ENCODE data around the gene NOBOX.
"Not testable (repeated sequence)": the region's sequence is repeated elsewhere in the genome, so short reads cannot be mapped to it uniquely, and the experiment has no call there.

The NOBOX gene

GRCh38 chr7:144403649-144404061 lies at the start of gene NOBOX:
NOBOX (minus strand) TSS chr7:144403693.
- no peak for DNase-seq

- DNase-seq, result no peak
Measured at GRCh38 chr7:144452064-144452463, 48.6 kb upstream of the NOBOX start.

GRCh38 chr7:144445590-144445989 lies 42.1 kb upstream of the NOBOX start:
- DNase-seq, result no peak

- no peak for DNase-seq
Measured at GRCh38 chr7:144439717-144440205, 36.3 kb upstream of the NOBOX start.

- DNase-seq, result no peak
Measured at GRCh38 chr7:144438759-144439158, 35.3 kb upstream of the NOBOX start.

- peak; percentile 79 for DNase-seq
Measured at GRCh38 chr7:144437370-144438191, 34.1 kb upstream of the NOBOX start.

GRCh38 chr7:144436500-144436899 lies 33.0 kb upstream of the NOBOX start:
- DNase-seq, result no peak

GRCh38 chr7:144428431-144428830 lies 24.9 kb upstream of the NOBOX start:
- no peak for DNase-seq

- DNase-seq, result not testable (repeated sequence)
Measured at GRCh38 chr7:144427539-144427938, 24.0 kb upstream of the NOBOX start.

GRCh38 chr7:144418931-144419330 lies 15.4 kb upstream of the NOBOX start:
- not testable (repeated sequence) for DNase-seq

GRCh38 chr7:144416341-144416740 lies 12.8 kb upstream of the NOBOX start:
- DNase-seq, result no peak

- DNase-seq, result no peak
Measured at GRCh38 chr7:144415858-144416257, 12.4 kb upstream of the NOBOX start.

- DNase-seq, result no peak
Measured at GRCh38 chr7:144414815-144415214, 11.3 kb upstream of the NOBOX start.

- DNase-seq, result no peak
Measured at GRCh38 chr7:144410441-144410840, 6.9 kb upstream of the NOBOX start.

- no peak for DNase-seq
Measured at GRCh38 chr7:144408121-144408520, 4.6 kb upstream of the NOBOX start.

- DNase-seq, result peak; percentile 6
Measured at GRCh38 chr7:144407266-144407931, 3.9 kb upstream of the NOBOX start.

- no peak for DNase-seq
Measured at GRCh38 chr7:144404946-144405345, 1.5 kb upstream of the NOBOX start.

GRCh38 chr7:144403102-144403501 lies 391 bp downstream of the NOBOX start:
- DNase-seq, result no peak

GRCh38 chr7:144401490-144401889 lies 2.0 kb downstream of the NOBOX start:
- no peak for DNase-seq

- no peak for DNase-seq
Measured at GRCh38 chr7:144399946-144400345, 3.5 kb downstream of the NOBOX start.

- no peak for DNase-seq
Measured at GRCh38 chr7:144398911-144399310, 4.6 kb downstream of the NOBOX start.

- DNase-seq, result no peak
Measured at GRCh38 chr7:144398291-144398690, 5.2 kb downstream of the NOBOX start.

- DNase-seq, result no peak
Measured at GRCh38 chr7:144397086-144397485, 6.4 kb downstream of the NOBOX start.

- peak; percentile 63 for DNase-seq
Measured at GRCh38 chr7:144391823-144392255, 11.7 kb downstream of the NOBOX start.
